Esophagus muscularis mucosa (tissue), 3 donors: ENCODE results near the gene DNM1.

Source experiments
- POLR2A ChIP-seq: fragments of 450-650 bp; IDR thresholded peaks from one replicate; pipeline ENCODE4 v1.6.1; 2017; ENCODE audit warnings: antibody characterized with exemption, moderate library complexity, mild to moderate bottlenecking, low read depth
- TF ChIP-seq, protein P1 (sequence below), 3 experiments: fragments of 200-600 bp in 2 of 3; fragments of 450-650 bp in 1 of 3; sonication (generic) in 2 of 3; IDR thresholded peaks; one replicate each; pipeline ENCODE4 v1.5.1; 2017 to 2019; ENCODE audit warnings: antibody characterized with exemption in 3 of 3, mild to moderate bottlenecking in 2 of 3, moderate library complexity in 1 of 3

DNA sequence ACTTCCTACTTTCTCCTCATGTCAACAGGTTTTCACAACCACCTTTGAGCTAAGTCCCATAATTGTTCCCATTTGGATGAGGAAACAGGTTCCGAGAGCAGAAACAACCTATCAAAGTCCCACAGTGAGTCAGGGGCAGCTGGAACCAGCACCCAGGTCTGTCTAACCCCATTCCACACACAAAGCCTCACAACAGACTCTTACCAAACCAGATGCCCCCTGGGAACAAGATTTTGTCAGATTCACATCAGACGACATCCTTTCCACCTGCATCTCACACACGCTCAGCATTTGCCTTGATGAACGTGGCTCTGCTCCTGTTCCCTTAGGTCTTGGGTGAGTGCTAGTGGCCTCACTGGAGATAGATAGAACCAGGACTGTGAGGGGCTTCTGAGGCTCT is 89.9 kb downstream of the DNM1 start:
- TF ChIP-seq POLR2A, result no peak
- TF ChIP-seq, protein P1, sequence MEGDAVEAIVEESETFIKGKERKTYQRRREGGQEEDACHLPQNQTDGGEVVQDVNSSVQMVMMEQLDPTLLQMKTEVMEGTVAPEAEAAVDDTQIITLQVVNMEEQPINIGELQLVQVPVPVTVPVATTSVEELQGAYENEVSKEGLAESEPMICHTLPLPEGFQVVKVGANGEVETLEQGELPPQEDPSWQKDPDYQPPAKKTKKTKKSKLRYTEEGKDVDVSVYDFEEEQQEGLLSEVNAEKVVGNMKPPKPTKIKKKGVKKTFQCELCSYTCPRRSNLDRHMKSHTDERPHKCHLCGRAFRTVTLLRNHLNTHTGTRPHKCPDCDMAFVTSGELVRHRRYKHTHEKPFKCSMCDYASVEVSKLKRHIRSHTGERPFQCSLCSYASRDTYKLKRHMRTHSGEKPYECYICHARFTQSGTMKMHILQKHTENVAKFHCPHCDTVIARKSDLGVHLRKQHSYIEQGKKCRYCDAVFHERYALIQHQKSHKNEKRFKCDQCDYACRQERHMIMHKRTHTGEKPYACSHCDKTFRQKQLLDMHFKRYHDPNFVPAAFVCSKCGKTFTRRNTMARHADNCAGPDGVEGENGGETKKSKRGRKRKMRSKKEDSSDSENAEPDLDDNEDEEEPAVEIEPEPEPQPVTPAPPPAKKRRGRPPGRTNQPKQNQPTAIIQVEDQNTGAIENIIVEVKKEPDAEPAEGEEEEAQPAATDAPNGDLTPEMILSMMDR (IDR thresholded peaks at IDR 0.05), result no peak
